ENCODE results near the gene KCNJ1.

The KCNJ1 gene

GRCh38 chr11:128867277-128867676 lies at the start of gene KCNJ1:
Gene KCNJ1 (minus strand): TSS chr11:128867296. CDS start chr11:128840243, 27,053 bp downstream.
- DNase-seq (ENCODE audit: low read depth, low spot score), result no peak

- DNase-seq (ENCODE audit: low read depth, low spot score), result no peak
These were observed 49.6 kb upstream of the KCNJ1 start for GRCh38 chr11:128916681-128917080.

- DNase-seq (ENCODE audit: low read depth, low spot score), result no peak
These were observed 49.0 kb upstream of the KCNJ1 start for GRCh38 chr11:128916037-128916572.

- DNase-seq (ENCODE audit: low read depth, low spot score), result no peak
These were observed 48.0 kb upstream of the KCNJ1 start for GRCh38 chr11:128915149-128915521.

- DNase-seq (ENCODE audit: low read depth, low spot score), result no peak
These were observed 47.4 kb upstream of the KCNJ1 start for GRCh38 chr11:128914216-128915148.

- no peak for DNase-seq (ENCODE audit: low read depth, low spot score)
These were observed 46.7 kb upstream of the KCNJ1 start for GRCh38 chr11:128913806-128914205.

GRCh38 chr11:128911701-128912100 lies 44.6 kb upstream of the KCNJ1 start:
- DNase-seq (ENCODE audit: low read depth, low spot score), result no peak

GRCh38 chr11:128911239-128911638 lies 44.1 kb upstream of the KCNJ1 start:
- no peak for DNase-seq (ENCODE audit: low read depth, low spot score)

- no peak for DNase-seq (ENCODE audit: low read depth, low spot score)
These were observed 43.5 kb upstream of the KCNJ1 start for GRCh38 chr11:128910576-128910975.

GRCh38 chr11:128909438-128910125 lies 42.5 kb upstream of the KCNJ1 start:
- DNase-seq (ENCODE audit: low read depth, low spot score), result no peak

GRCh38 chr11:128908391-128909246 lies 41.5 kb upstream of the KCNJ1 start:
- no peak for DNase-seq (ENCODE audit: low read depth, low spot score)

- DNase-seq (ENCODE audit: low read depth, low spot score), result no peak
These were observed 40.5 kb upstream of the KCNJ1 start for GRCh38 chr11:128907585-128907984.

- no peak for DNase-seq (ENCODE audit: low read depth, low spot score)
These were observed 39.3 kb upstream of the KCNJ1 start for GRCh38 chr11:128906185-128907050.

GRCh38 chr11:128905345-128906184 lies 38.5 kb upstream of the KCNJ1 start:
- DNase-seq (ENCODE audit: low read depth, low spot score), result no peak

- DNase-seq (ENCODE audit: low read depth, low spot score), result no peak
These were observed 37.7 kb upstream of the KCNJ1 start for GRCh38 chr11:128904656-128905344.

- no peak for DNase-seq (ENCODE audit: low read depth, low spot score)
These were observed 37.2 kb upstream of the KCNJ1 start for GRCh38 chr11:128904303-128904655.

- no peak for DNase-seq (ENCODE audit: low read depth, low spot score)
These were observed 36.4 kb upstream of the KCNJ1 start for GRCh38 chr11:128903248-128904061.

- no peak for DNase-seq (ENCODE audit: low read depth, low spot score)
These were observed 35.5 kb upstream of the KCNJ1 start for GRCh38 chr11:128902515-128903066.
